ENCODE results near the gene CD7. TPM values are rescaled to one million over a fixed set of nuclear protein-coding genes. Genes with fewer than 3 reads are reported as not detected.
"Not testable (repeated sequence)": the region's sequence is repeated elsewhere in the genome, so short reads cannot be mapped to it uniquely, and the experiment has no call there.

The CD7 gene
- polyA plus RNA-seq, 6 donors from 2014 or later: 0.50 to 1.5 (median 1.0) TPM; not detected in 2

DNA sequence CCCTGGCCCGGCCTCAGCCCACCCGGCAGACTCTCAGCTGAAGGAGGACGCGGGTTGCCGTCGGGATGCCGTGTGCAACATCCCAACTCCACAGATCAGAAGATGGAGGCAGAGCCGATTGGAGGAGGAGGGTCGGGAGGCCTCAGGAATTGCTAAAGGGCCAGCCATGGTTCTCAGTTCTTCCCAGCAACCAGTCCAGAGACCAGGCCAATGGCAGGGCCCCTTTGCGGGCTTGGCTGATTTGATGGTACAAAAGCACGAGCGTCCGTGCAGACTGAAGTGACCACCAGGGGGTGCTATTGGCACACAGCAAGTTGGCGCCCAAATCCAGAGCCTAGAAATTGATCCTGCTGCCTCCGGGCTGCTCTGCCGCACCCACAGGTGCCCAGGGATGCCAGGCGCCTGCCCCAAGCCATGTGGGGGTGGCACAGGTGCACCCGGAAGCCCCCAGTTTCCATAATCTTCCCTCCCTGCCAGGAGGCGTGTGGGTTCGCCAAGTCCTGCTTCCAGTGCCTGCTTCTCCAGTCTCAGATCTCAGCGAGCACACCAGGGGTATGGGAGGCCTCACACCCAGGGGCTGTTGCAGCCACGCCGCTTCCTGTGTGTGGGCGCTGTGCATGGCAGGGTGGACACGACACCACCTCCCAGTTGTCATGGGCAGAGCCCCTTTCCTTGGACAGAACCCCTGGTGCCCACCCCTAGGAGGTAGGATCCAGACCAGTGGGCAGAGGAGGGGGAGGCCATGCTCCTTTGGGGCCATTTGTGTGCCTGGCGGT, 34.5 kb upstream of the CD7 start:
- H3K9me3 Mint-ChIP-seq: no peaks in the 10 kb centered on the region
- H3K4me3 Mint-ChIP-seq: no peak overlapping the region
- H3K36me3 Mint-ChIP-seq: no peaks in the 10 kb centered on the region
- ATAC-seq (ENCODE audit: low read depth in 2 of 2): peak; percentile 95 to 97
- peaks cover 0 to 6% (median 0%) of the 10 kb centered on the region in 3 donors for H3K4me1 Mint-ChIP-seq
- H3K27ac Mint-ChIP-seq: peak overlapping the region in 1 of 6 donors; percentile 12
- peak; percentile 81 for DNase-seq
- peaks cover 9 to 45% (median 16%) of the 10 kb centered on the region in 3 donors for H3K27me3 Mint-ChIP-seq

DNA sequence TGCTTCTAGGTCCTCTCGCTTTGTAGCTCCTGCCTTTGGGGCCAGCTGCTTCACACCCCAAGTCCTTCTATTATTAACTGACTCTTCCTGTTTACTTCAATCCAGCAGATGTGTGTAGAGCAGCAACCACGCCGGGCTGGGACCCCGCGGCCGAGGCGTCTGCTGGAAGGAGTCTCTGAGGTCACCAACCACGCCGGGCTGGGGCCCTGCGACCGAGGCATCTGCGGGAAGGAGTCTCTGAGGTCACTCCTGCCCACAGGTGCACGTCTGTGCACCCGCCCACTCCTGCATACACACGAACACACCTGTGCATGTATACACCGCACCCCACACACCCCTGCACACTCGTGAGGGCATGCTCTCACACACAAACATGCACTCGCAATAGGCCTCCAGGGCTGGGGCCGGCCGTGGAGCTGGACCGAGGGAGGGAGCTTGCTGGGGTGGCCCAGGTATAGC, 33.9 kb upstream of the CD7 start:
- H3K27ac Mint-ChIP-seq: no peak overlapping the region
- no peaks in the 10 kb centered on the region for H3K9me3 Mint-ChIP-seq
- DNase-seq: no peak
- peaks cover 0 to 6% (median 5%) of the 10 kb centered on the region in 3 donors for H3K4me1 Mint-ChIP-seq
- H3K4me3 Mint-ChIP-seq: peak overlapping the region in 1 of 8 donors; percentile 41
- no peak for ATAC-seq (ENCODE audit: low read depth in 2 of 2)
- H3K27me3 Mint-ChIP-seq: peaks cover 15 to 50% (median 21%) of the 10 kb centered on the region in 3 donors
- no peaks in the 10 kb centered on the region for H3K36me3 Mint-ChIP-seq

DNA sequence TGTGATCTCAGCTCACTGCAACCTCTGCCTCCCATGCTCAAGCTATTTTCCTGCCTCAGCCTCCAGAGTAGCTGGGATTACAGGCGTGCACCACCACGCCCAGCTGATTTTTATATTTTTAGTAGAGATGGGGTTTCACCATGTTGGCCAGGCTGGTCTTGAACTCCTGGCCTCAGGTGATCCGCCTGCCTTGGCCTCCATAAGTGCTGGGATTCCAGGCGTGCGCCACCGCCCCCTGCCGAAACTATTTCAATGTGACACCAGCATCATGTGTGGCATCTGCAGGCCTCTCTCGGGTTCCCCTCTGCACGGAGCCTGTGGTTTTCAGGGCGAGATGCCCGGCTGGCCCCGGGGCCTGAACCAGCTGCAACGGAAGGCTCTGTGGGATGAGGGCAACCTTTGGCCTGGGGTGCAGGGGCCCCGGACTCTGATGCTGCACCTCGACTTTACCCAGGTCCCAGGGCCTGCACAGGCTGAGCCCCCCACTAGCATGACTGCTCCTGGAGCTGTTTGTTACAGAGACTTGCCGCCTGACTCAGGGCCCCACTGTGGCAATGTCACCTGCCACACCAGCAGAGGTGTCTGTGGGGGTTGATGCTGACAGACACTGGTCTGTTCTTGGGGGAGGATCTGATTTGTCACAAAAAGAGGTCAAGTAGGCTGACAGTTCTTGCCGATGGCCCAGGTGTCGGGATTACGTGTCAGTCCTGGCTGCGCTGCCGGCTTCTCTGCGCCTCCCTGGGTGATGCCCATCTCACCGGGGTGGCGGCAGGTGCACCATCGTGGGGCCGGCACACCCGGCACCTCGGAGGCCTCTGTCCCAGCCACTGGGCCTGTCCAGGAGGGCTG, 33.0 kb upstream of the CD7 start:
- no peaks in the 10 kb centered on the region for H3K36me3 Mint-ChIP-seq
- H3K4me3 Mint-ChIP-seq: no peak overlapping the region
- peaks cover 0 to 6% (median 6%) of the 10 kb centered on the region in 3 donors for H3K4me1 Mint-ChIP-seq
- DNase-seq (peak; percentile 13), ATAC-seq (ENCODE audit: low read depth in 2 of 2) (peak in 1 of 2 donors; percentile 29)
- peaks cover 16 to 47% (median 24%) of the 10 kb centered on the region in 3 donors for H3K27me3 Mint-ChIP-seq
- H3K9me3 Mint-ChIP-seq: no peaks in the 10 kb centered on the region
- H3K27ac Mint-ChIP-seq: no peak overlapping the region

DNA sequence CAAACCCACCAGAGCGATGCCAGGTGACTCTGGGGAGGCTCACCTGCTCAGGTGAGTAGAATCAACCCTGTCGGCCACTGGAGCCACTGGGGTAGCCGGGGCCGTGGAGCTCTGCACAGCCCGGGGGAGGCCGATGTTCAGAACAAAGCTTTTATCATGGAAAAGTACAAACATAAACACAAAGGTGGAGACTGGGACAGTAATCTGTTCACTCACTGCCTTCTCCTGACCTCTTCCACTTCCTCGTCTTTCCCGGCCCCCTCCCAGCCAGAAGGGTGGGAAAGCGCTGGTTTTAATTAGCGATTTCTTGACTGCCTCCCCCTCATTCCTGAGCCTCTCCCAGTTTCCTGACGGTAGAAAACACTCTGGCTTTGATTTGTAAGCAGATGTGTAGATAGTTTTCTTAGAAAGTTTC, 31.9 kb upstream of the CD7 start:
- Mint-ChIP-seq H3K9me3 (no peaks in the 10 kb centered on the region), H3K4me1 (peaks cover 0 to 6% (median 6%) of the 10 kb centered on the region in 3 donors)

DNA sequence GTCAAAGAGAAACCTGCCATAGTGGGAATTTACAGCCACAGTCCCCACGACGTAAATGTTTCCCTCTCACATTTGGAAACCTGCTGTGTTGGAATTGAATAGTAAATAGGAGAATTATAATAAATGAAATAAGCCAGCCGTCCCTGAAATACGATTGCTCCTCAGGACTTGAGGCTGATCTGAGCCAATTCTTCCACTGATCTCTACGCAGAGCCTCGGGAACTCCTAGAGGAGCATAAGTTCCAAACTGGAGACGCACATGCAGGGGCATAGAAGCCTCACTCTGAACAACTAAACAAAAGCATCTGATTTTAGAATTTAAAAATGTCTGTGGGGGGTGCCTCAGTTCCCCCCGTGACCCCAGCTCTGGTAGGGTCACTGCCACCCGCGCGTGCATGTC, 31.5 kb upstream of the CD7 start:
- H3K4me3 Mint-ChIP-seq: no peak overlapping the region
- H3K27ac Mint-ChIP-seq: peak overlapping the region in 1 of 6 donors; percentile 15
- ATAC-seq (ENCODE audit: low read depth in 2 of 2) (no peak), DNase-seq (no peak)
- H3K4me1 Mint-ChIP-seq: peaks cover 0 to 6% (median 6%) of the 10 kb centered on the region in 3 donors
- H3K9me3 Mint-ChIP-seq: no peaks in the 10 kb centered on the region
- peaks cover 16 to 40% (median 24%) of the 10 kb centered on the region in 3 donors for H3K27me3 Mint-ChIP-seq
- no peaks in the 10 kb centered on the region for H3K36me3 Mint-ChIP-seq

More for the DNA sequence above, 31.9 kb upstream of the CD7 start:
- Mint-ChIP-seq H3K4me3 (no peak overlapping the region), H3K27me3 (peaks cover 16 to 44% (median 24%) of the 10 kb centered on the region in 3 donors), H3K27ac (peak overlapping the region in 1 of 6 donors; percentile 78), H3K36me3 (no peaks in the 10 kb centered on the region)
- ATAC-seq (ENCODE audit: low read depth in 2 of 2) (no peak), DNase-seq (no peak)

- H3K4me3 Mint-ChIP-seq: no peak overlapping the region
- no peaks in the 10 kb centered on the region for H3K36me3 Mint-ChIP-seq
- H3K27ac Mint-ChIP-seq: no peak overlapping the region
Observed at GRCh38 chr17:82348434-82348833, 31.0 kb upstream of the CD7 start.

DNA sequence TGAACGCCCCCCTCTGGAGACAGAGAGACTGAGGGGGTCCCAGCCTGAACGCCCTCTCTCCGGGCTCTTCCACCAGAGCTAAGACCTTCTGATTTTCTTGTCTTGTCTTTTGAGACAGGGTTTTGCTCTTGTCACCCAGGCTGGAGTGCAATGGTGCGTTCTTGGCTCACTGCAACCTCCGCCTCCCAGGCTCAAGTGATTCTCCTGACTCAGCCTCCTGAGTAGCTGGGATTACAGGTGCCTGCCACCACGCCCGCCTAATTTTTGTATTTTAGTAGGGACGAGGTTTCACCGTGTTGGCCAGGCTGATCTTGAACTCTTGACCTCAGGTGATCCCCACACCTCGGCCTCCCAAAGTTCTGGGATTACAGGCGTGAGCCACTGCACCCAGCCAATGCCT, 30.6 kb upstream of the CD7 start:
- H3K36me3 Mint-ChIP-seq; H3K4me3 Mint-ChIP-seq; DNase-seq; H3K4me1 Mint-ChIP-seq; ATAC-seq (ENCODE audit: low read depth in 2 of 2); H3K9me3 Mint-ChIP-seq; H3K27ac Mint-ChIP-seq: not testable (repeated sequence)
- H3K27me3 Mint-ChIP-seq: peaks cover 16 to 40% (median 24%) of the 10 kb centered on the region in 3 donors

More at GRCh38 chr17:82348434-82348833, 31.0 kb upstream of the CD7 start:
- peaks cover 16 to 40% (median 24%) of the 10 kb centered on the region in 3 donors for H3K27me3 Mint-ChIP-seq
- DNase-seq (no peak), ATAC-seq (ENCODE audit: low read depth in 2 of 2) (no peak)
- H3K9me3 Mint-ChIP-seq: no peaks in the 10 kb centered on the region
- H3K4me1 Mint-ChIP-seq: peaks cover 0 to 6% (median 6%) of the 10 kb centered on the region in 3 donors

- no peak for DNase-seq
- no peak for ATAC-seq (ENCODE audit: low read depth in 2 of 2)
- H3K27ac Mint-ChIP-seq: peak overlapping the region in 1 of 6 donors; percentile 28
Observed at GRCh38 chr17:82346342-82347300, 29.2 kb upstream of the CD7 start.

GRCh38 chr17:82345151-82345976, 28.0 kb upstream of the CD7 start:
- ATAC-seq (ENCODE audit: low read depth in 2 of 2): no peak
- Mint-ChIP-seq H3K4me3 (no peak overlapping the region), H3K27ac (no peak overlapping the region), H3K27me3 (peaks cover 12 to 27% (median 24%) of the 10 kb centered on the region in 3 donors), H3K36me3 (no peaks in the 10 kb centered on the region), H3K4me1 (peaks cover 0 to 6% (median 2%) of the 10 kb centered on the region in 3 donors), H3K9me3 (no peaks in the 10 kb centered on the region)
- no peak for DNase-seq

More at GRCh38 chr17:82346342-82347300, 29.2 kb upstream of the CD7 start:
- Mint-ChIP-seq H3K27me3 (peaks cover 13 to 34% (median 24%) of the 10 kb centered on the region in 3 donors), H3K4me1 (peaks cover 0 to 6% (median 1%) of the 10 kb centered on the region in 3 donors), H3K4me3 (no peak overlapping the region), H3K36me3 (no peaks in the 10 kb centered on the region), H3K9me3 (no peaks in the 10 kb centered on the region)

GRCh38 chr17:82344175-82344907, 26.9 kb upstream of the CD7 start:
- peak overlapping the region in 1 of 6 donors; percentile 21 for H3K27ac Mint-ChIP-seq
- DNase-seq: no peak
- H3K4me3 Mint-ChIP-seq: no peak overlapping the region
- ATAC-seq (ENCODE audit: low read depth in 2 of 2): no peak
- H3K4me1 Mint-ChIP-seq: peaks cover 0 to 6% (median 2%) of the 10 kb centered on the region in 3 donors
- H3K9me3 Mint-ChIP-seq: no peaks in the 10 kb centered on the region
- H3K36me3 Mint-ChIP-seq: no peaks in the 10 kb centered on the region
- H3K27me3 Mint-ChIP-seq: peaks cover 12 to 23% (median 20%) of the 10 kb centered on the region in 3 donors

GRCh38 chr17:82343560-82343959, 26.2 kb upstream of the CD7 start:
- H3K4me3 Mint-ChIP-seq: no peak overlapping the region
- no peaks in the 10 kb centered on the region for H3K9me3 Mint-ChIP-seq
- H3K36me3 Mint-ChIP-seq: no peaks in the 10 kb centered on the region
- peaks cover 12 to 15% (median 14%) of the 10 kb centered on the region in 3 donors for H3K27me3 Mint-ChIP-seq
- H3K27ac Mint-ChIP-seq: no peak overlapping the region
- ATAC-seq (ENCODE audit: low read depth in 2 of 2) (no peak), DNase-seq (no peak)
- H3K4me1 Mint-ChIP-seq: peaks cover 0 to 6% (median 2%) of the 10 kb centered on the region in 3 donors

All from naive B cell (primary cell).